GM19099 (cell line): Measurements from ENCODE around the gene COL27A1.

Source experiments
- POLR2A ChIP-seq: IDR thresholded peaks from 3 replicates; pipeline ENCODE4 v1.6.1; 2011; ENCODE audit warnings: low read depth; ENCODE audit not compliant: insufficient read length; ENCODE audit errors: extremely low read depth

The COL27A1 gene

DNA sequence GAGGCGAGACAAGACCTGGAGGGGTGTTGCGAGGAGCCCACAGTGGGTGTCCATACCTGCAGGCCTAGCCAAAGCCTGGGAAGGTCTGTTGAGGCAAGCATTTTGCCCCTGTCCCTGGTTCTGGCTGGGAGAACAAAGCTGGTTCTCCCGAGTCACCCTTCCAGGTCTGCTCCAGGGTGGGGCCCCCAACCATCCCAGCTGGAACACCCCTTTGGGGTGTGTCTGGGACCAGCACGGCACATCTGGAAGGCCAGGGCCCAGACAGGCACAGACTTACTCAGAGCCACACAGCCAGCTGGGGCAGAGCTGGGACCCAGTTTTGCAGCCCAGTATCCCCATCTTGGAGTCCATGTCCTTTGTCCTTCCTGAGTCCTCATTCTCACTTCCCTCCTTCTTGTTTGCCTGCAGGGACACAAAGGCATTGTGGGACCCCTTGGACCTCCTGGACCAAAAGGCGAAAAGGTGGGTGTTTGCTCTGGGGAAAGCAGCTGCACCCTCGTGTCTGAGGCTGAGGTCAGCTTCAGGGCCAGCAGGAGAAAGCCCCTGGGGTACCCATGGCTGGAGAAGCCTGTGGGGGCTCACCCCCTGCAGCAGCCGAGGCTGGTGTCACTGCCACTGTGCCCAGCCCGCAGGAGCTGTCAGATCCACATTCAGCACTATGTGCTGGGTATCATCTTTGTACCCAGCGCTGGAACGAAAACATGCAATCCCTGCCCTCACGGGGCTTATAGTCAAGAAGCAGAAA is 129.2 kb downstream of the COL27A1 start:
- no peak for TF ChIP-seq POLR2A

DNA sequence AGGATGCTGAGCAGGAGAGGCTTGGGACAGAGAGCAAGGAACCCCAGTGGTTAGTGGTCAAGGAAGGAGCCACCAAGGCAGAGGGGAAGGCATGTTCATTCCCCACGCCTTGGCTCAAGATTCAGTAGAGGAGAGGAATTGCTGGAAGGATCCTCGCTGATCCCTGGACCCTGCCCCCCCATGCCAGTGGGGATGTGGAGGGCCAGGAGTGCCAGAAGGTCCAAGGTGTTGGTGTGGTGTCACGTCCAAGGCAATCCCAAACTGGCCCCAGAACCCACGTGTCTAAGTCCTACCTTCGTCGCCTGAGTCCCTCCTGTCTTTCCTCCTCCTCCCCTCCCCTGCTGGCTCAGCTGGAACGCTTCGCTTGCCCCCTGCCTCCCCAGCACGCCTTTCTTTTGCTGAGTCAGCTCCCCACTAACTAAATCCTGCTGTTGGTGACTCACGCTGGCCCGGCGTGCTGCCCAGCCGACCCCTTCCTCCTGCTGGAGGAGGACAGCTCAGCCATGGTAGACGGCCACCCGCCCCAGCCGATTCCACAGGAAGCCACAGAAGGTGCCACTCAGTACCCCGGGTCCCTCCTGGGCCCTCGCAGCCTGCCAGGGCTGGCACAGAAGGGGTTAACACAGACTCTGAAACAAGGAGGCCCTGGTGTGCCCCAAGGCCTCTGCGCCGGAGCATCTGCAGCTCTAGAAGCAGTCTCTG is 130.0 kb downstream of the COL27A1 start:
- no peak for TF ChIP-seq POLR2A

DNA sequence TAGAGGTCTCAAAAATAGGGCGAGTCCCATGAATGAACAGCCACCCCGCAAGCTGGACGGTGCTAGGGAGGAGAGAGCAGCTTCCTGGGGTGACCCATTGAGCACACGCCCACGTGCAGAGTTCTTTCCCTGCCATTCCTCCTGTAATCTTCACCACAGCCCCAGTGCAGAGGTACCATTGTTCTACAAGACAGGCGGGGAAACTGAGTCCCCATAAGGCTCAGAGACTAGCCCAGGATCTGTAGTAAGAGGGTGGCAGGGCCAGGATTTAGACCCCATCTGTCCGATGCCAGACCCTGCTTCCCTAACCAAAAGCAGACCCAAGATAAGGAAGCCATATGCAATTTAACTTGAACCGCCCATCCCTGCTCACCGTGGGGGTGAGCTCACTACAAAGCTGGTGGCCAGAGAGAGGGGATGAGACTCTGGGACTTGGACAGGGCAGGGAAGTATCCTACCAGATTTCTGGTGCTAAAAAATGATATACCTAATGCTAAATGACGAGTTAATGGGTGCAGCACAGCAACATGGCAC is 130.9 kb downstream of the COL27A1 start:
- TF ChIP-seq POLR2A = no peak

DNA sequence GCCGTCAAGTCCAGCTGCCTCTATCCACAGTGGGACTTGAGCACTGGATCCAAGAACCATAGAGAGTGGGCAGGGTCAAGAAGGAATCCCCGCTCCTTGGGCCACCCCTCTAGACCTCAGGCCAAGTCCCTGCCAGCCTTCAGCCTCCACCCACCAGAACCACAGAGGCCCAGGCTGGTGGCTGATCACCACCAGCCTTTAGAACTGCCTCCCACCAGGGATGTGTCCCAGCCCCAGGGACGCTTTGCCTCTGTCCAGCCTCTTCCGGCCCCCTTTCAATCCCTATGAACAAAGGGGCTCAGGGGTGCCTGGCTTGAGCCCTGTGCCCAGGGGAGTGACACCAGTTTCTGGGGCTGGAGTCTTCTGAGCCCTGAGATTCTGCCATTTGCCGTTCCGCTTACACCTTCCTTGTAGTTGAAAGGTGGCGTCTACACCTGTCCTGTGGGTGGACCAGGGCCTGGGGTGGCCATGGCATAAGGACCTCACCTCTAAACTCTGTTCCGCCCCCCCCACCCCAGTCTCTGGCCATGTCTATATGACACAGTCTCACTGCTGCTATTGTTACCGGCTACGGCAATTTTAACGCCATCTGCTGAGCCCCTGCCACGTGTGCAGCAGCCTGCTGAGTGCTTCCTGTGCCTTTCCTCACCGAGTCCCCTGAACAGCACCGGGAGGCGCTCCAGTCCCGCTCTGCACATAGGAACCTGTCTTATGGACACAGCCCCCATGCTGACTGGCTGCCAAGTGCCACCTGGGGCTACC is 131.8 kb downstream of the COL27A1 start:
- TF ChIP-seq POLR2A = no peak

DNA sequence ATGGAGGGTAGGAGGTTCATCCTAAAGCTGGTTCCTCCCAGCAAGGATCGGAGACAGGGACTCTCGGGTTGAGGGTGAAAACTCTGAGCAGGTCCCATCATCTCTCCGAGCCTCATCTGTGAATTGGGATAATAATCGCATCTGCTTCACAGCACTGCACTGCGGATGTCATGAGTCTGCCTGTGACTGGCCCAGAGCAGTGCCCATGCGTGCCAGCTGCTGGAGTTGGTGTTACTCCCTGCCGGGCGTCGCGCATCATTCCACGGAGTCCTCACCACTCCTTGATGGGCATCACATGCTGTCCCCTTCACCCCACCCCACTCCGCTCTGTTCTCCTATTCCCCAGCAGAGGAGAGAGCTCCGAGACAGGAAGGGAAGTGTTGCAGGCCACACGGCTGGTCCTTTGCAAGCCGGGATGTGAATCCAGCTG is 132.4 kb downstream of the COL27A1 start:
- TF ChIP-seq POLR2A = no peak

DNA sequence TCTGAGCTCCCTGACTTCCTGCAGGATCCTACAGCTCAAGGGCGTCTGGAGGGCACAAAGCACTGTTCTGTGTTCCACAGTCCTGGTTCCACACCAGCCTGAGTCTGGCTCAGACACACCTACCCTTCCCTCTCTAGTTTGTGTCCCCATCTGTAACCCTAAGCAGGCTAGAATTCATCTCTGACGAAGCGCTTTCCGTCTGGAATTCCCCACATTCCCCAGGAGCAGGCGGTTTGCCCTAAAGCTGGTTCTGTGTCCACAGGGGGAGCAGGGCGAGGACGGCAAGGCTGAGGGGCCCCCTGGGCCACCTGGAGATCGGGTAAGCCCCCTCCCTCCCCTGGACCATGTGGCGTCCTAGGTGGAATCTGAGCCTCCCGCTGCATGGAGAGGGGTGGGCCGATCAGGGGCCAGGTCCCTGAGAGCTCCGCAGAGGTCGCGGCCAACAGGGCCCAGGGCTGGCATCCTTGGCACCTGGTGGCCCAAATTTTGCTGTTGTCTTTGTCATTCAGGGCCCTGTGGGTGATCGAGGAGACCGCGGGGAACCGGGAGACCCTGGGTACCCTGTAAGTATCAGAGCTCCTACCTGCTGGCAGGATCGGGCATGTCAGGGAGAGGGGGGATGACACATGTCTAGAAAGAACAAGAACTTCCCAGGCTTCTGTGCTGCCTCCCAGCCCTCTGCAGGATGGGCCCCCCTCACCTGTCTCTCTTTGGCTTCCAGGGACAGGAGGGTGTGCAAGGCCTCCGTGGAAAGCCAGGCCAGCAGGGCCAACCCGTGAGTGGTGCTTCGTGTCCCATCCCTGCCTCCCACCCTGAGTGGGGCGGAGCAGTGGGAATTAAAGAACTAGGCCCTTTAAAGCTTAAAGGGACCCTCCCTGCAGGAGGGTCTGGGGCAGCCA is 133.1 kb downstream of the COL27A1 start:
- no peak for TF ChIP-seq POLR2A

DNA sequence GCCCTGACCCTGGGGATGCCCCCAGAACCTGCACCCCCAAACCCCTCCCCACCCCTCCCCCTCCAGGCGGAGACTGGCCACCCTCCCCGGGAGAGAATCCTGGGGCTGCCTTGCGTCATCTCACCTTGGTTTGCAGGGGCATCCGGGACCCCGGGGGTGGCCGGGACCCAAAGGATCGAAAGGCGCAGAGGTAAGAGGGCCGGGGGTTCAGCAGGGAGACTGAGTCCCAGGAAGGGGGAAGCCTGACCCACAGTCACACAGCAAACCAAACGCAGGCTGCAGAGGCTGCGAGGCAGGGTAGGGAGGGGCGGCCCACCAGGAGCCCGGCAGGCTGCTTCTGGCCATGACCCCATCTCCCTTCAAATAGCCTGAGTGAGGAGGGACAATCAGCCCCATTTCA is 133.8 kb downstream of the COL27A1 start:
- no peak for TF ChIP-seq POLR2A

DNA sequence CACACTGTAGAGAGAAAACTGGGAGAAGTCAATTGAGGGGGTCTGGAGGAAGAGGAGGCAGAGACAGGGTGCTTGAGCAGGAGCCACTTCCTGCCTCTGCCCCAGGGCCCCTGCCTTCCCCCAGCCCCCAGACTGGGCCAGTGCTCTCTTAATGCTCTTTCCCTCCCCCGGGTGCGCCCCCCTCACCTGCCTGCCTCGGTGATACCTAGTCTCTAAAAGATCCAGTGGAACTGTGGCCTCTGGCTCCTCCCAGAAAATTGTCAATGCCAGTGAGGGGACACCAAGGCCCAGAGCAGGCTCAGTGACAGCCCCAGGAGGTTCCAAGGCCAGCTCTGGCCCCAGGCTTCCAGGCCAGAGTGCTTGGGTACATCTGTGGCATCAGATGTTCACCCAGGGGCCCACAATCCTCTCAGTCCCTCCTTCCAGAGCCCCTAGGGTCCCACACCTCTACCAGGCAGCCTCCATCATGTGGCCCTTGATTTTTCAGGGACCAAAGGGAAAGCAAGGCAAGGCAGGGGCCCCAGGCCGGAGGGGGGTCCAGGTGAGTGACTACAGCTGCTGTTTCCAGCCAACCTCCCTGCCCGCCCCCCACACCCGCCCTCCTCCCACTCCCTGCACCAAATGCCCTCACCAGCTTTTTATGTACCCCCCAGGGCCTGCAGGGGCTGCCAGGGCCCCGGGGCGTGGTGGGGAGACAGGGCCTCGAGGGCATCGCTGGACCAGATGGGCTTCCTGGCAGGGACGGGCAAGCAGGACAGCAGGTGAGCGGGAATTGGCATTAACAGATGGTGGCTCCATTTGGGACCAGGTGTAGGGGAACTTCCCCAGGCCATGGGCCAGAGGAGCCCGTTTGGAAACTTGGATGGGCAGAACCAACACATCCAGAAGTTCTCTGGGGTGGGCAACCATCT is 134.5 kb downstream of the COL27A1 start:
- no peak for TF ChIP-seq POLR2A

DNA sequence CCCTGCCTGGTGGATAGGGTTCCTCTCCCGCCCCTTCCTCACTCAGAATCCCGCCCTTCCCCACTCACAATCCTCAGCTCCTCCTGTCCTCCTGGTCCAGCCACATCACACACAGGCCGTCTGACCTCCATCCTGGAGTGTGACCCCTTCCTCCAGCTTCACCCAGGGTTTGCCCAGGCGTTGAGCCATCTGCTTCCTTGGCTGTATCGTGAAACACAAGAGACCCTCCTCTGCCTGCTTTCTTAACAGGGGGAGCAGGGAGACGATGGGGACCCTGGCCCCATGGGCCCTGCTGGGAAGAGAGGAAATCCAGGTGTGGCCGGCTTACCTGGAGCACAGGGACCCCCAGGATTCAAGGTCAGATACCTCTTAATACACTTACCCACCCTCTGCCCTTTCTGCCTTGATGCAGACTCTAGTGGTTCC is 135.2 kb downstream of the COL27A1 start:
- no peak for TF ChIP-seq POLR2A

DNA sequence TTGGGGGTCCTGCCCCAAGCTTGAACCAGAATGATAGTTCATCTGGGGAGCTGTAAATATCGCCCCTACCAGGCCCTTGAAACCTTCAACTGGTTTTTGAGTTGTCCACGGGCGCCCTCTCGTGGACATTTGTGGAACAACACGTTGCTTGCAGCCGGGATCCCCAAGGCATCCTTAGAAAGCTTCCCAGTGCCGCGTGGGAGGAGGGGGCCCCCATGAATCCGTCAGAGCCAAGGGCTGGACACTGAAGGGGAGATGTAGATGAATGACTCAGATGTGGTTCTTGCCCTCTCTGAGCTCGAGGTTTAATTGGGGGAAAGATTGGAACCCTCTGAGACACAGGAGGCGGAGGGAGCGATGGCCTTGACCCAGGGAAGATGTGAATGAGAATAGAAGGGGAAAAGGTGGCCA is 135.7 kb downstream of the COL27A1 start:
- TF ChIP-seq POLR2A = no peak

DNA sequence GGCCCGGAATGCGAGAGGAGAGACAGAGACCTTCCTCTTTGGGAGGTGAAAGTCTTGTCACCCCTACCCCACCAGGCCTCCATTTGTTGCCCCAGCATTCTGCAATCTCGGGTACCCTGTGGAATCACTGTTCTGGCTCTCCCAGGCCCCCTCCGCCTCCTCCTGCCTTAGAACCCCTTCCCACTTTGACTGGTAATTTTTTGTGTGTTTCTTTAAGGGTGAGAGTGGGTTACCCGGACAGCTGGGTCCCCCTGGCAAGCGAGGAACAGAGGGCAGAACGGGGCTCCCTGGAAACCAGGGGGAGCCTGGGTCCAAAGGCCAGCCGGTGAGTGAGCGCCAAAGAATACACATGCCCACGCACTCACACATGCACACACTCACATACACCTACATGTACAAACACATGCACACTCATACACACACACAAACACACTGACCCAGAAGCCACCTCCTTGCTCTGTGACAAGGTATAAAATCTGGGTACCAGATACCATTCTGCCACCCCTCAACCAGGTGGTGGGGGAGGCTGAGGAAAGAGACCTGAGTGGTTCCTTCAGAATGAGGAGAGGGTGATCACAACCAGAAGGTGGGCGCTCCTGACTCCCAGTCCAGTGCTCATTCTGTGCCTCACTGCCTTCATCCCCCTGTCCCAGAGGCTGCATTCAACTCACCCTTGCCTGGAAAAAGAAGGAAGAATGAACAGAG is 136.7 kb downstream of the COL27A1 start:
- TF ChIP-seq POLR2A = no peak

DNA sequence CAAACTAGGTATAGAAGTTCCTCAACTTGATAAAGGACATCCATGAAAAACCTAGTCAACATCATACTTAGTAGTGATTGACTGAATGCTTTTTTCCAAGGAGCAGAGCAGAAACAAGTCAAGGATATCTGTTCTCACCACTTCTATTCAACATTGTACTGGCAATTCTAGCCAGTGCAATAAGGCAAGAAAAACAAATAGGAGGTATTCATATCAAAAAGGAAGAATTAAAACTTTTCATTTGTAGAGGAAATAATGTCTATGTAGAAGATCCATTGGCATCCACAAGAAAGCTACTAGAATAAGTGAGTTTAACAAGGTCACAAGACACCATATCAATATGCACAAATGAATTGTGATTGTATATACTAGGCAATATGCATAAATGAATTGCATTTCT is 139.3 kb downstream of the COL27A1 start:
- TF ChIP-seq POLR2A = no peak

DNA sequence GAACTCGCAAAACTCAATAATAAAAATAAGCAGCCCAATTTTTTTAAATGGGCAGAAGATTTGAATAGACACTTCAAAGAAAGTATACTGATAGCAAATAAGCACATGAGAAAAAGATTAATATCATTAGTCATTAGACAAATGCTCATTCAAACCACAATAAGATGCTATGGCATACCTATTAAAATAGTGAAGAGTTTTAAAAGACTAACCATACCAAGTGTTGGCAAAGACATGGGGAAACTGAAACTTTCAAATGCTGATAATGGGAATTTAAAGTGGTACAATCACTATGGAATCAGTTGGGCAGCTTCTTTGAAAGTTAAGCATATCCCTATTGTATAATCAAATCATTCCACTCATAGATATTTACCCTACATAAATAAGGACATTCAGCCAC is 141.0 kb downstream of the COL27A1 start:
- TF ChIP-seq POLR2A = no peak
